HG03175 (cell line): ENCODE results near the gene FANK1.

Source experiments
- ATAC-seq: cut with Tn5 transposase; IDR thresholded peaks from one replicate; pipeline ENCODE4 v1.9.1; 2021; ENCODE audit warnings: mild to moderate bottlenecking, moderate library complexity; ENCODE audit not compliant: unreplicated experiment

The FANK1 gene

GRCh38 chr10:125984865-125985495 lies 88.6 kb downstream of the FANK1 start:
- no peak for ATAC-seq

GRCh38 chr10:125985557-125986240 lies 89.3 kb downstream of the FANK1 start:
- ATAC-seq, result no peak

- ATAC-seq, result no peak
Observed at GRCh38 chr10:125989791-125990190, 93.4 kb downstream of the FANK1 start.

GRCh38 chr10:125990974-125991373 lies 94.6 kb downstream of the FANK1 start:
- no peak for ATAC-seq

- no peak for ATAC-seq
Observed at GRCh38 chr10:125991392-125991791, 95.0 kb downstream of the FANK1 start.

GRCh38 chr10:125992254-125992653 lies 95.9 kb downstream of the FANK1 start:
- ATAC-seq, result no peak

GRCh38 chr10:125994601-125995000 lies 98.2 kb downstream of the FANK1 start:
- ATAC-seq, result no peak

GRCh38 chr10:125995726-125996304 lies 99.5 kb downstream of the FANK1 start:
- ATAC-seq, result no peak

- no peak for ATAC-seq
Observed at GRCh38 chr10:125997586-125997985, 101.2 kb downstream of the FANK1 start.

- ATAC-seq, result no peak
Observed at GRCh38 chr10:125999694-126000093, 103.3 kb downstream of the FANK1 start.

- no peak for ATAC-seq
Observed at GRCh38 chr10:126001576-126001975, 105.2 kb downstream of the FANK1 start.

- no peak for ATAC-seq
Observed at GRCh38 chr10:126004752-126005151, 108.4 kb downstream of the FANK1 start.

GRCh38 chr10:126006264-126006663 lies 109.9 kb downstream of the FANK1 start:
- ATAC-seq, result no peak

- ATAC-seq, result no peak
Observed at GRCh38 chr10:126006906-126007305, 110.5 kb downstream of the FANK1 start.

- no peak for ATAC-seq
Observed at GRCh38 chr10:126009650-126010049, 113.3 kb downstream of the FANK1 start.

- no peak for ATAC-seq
Observed at GRCh38 chr10:126011995-126012394, 115.6 kb downstream of the FANK1 start.

GRCh38 chr10:126012485-126012884 lies 116.1 kb downstream of the FANK1 start:
- no peak for ATAC-seq

- ATAC-seq, result no peak
Observed at GRCh38 chr10:126013489-126014281, 117.3 kb downstream of the FANK1 start.

- no peak for ATAC-seq
Observed at GRCh38 chr10:126014309-126014708, 117.9 kb downstream of the FANK1 start.

- ATAC-seq, result no peak
Observed at GRCh38 chr10:126015413-126015812, 119.0 kb downstream of the FANK1 start.

GRCh38 chr10:126016156-126016805 lies 119.9 kb downstream of the FANK1 start:
- ATAC-seq, result no peak
